NCI-H2107 treated with DMSO at 0.1 percent for 48 hours (cell line): ENCODE results near the gene DNAH9.

Source experiments
- DNase-seq: peaks from one replicate; lab custom pipeline; 2025; ENCODE audit not compliant: unreplicated experiment; lab: John Stamatoyannopoulos, UW

Gene DNAH9

DNA sequence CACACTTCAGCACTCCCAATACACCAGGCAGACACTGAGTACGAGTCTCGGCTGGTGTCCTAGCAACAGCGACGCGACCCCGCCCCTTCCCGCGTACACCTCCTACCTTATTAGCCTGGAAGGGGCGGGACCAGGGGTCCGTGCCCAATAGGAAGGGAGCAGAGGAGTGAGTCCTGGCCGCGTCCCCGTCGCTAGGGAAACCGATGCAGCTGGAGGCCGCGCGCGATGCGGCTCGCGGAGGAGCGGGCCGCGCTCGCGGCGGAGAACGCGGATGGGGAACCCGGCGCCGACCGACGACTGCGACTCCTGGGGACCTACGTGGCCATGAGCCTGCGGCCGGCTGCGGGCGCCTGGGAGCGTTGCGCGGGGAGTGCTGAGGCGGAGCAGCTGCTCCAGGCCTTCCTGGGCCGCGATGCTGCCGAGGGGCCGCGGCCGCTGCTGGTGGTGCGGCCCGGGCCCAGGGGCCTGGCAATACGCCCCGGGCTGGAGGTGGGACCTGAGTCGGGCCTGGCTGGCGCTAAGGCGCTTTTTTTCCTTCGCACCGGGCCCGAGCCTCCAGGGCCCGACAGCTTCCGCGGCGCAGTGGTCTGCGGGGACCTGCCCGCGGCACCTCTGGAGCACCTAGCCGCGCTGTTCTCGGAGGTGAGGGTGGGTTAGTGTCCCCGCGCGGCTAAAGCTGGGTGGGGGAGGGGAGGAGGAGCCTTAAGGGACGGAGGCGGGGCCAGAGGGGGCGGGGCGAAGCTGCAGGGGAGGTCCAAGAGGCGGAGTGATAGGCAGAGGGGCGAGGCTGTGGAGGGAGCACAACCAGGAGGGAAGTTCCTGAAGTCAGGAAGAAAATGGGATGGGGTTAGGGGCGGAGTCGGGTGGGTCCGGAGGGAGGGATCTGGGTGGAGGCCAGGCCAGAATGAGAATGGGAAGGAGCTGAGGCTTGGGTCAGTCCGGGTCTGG lies at the start of gene DNAH9:
DNAH9 (plus strand) TSS at position 197 of the 948 bp plus-strand sequence; CDS start at position 226, 29 bp downstream.
- DNase-seq, result no peak

GRCh38 chr17:11550431-11550830 lies 47.8 kb upstream of the DNAH9 start:
- DNase-seq, result no peak

DNA sequence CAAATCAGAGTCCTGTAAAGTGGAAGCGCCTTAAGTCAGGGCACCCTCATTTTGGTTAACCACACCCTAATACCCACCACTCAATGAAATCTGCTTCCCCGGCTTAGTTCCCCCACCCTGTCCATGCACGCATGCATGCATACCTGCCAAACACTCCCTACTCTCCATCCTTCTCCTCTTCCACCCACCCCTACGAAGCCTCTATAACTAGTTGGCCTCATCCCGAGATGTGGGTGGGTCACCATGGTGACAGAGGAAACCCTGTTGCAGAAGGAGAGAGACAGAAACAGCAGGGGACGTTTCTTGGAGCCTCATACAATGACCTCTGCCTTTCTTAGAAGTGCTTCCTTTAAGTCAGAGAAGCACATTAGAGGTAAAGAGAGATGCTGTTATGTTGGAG lies 46.8 kb upstream of the DNAH9 start:
- DNase-seq, result no peak

GRCh38 chr17:11553135-11553534 lies 45.1 kb upstream of the DNAH9 start:
- DNase-seq, result no peak

DNA sequence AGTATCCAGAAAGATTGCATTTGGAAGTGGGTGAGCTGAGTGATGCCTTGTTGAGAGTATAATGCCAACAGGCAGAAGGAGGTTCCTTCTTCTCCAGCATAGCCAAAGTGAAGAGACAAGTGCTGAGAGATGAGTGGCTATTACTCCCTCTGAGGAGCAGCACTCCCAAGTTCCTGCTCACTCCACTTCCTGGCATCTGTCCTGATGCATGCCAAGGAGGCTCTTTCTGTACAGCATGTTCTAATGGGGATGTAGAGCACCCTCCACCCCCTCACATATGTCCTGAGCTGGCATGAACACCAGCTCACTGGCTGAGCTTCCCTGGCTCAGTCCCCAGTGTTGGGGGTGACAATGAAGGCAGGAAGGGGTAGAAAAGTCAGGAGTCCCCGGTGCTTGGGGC lies 44.2 kb upstream of the DNAH9 start:
- DNase-seq, result no peak

- DNase-seq, result no peak
These were observed 43.7 kb upstream of the DNAH9 start for GRCh38 chr17:11554542-11554941.

DNA sequence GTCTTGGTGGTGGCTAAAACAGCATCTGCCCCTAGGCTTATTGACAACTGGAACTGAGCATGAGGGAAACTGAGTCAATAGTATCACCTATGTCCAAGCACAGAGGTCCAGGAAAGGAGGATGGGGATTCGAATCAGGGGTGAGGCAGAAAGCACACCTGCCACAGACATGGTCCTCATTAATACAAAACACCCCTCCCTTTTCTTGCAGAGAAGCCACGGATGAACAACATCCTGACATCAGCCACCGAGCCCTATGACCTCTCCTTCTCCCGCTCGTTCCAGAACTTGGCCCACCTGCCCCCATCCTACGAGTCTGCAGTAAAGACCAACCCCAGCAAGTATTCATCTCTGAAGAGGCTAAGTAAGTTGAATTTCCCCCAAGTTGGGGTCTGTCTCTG lies 42.7 kb upstream of the DNAH9 start:
- DNase-seq, result no peak

DNA sequence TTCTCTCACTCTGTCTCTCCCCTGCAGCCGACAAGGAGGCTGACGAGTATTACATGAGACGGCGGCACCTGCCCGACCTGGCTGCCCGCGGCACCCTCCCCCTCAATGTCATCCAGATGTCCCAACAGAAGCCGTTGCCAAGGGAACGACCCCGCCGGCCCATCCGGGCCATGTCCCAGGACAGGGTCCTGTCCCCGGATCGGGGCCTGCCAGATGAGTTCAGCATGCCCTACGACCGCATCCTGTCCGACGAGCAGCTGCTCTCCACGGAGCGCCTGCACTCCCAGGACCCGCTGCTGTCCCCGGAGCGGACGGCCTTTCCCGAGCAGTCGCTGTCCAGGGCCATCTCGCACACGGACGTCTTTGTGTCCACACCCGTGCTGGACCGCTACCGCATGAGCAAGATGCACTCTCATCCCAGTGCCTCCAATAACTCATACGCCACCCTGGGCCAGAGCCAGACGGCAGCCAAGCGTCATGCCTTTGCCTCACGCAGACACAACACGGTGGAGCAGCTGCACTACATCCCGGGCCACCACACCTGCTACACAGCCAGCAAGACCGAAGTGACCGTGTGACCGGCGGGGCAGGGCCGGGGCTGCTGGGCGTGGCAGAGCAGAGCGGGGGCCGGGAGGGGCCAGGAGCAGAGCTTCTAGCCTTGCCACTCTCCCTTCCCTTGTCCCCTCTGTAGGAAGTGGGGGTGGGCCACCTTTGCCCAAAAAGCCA lies 40.4 kb upstream of the DNAH9 start:
- DNase-seq, result no peak

DNA sequence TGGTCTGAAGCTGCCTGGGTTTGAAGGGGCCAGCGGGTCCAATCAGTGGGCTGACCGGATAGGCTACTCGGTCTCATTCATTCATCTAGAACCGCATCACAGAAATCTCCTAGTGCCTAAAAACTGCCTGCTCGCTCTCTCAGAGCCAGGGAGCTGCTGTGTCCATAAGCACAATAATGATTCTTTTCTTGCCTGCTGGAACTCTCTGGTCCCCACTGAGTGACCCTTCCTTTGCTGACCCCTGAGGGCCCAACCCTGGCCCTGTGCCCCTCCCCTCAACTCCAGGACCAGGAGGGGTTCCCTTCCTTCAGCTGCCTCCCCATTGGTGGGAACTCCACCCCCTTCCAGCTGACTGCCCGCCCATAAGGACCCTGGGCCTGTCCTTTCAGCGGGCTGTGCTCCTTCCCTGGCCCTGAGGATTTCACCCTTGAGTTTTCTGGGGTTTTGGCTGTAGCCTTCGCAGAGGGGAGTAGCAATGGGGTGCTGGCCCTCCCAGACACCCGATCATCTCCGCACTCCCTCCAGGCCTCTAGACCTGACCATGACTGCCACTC lies 39.5 kb upstream of the DNAH9 start:
- no peak for DNase-seq

- no peak for DNase-seq
These were observed 38.7 kb upstream of the DNAH9 start for GRCh38 chr17:11559601-11560000.

DNA sequence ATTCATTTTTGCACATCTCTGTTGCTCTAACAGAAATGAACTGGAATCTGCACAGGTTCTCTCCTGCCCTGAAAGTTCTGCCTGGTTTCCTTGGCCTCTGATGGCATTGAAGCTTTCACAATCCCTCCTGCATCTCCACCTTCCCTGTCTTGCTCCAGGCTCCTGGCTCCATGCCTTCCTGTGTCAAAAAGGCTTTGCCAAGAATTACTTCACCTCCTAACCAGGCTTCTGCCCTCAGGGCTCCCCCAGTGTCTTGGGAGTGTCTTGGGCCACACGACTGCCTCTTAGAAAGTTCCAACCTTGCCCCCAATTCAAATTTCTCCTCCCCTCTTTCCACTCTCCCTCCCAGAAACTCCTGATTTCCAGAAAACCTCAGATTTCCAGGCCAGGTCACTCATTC lies 37.0 kb upstream of the DNAH9 start:
- no peak for DNase-seq

DNA sequence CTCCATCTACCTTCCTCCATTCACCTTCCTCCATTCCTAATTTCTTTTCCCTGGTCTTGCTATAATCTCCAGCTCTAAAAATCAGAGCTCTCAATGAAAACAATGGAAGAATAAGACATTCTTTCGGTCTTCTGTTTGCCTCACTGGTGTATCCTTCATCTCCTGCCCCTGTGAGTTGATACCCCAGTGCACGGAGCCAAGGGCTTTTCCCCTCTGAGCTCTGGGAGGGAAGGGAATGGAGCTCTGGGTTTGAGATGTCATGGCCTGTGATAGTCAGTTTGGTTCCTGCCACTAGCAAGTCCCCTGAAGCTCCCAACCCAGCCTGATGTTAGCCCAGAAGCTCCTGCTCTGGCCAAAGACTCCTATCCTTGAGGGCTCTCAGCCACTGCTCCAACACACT lies 36.6 kb upstream of the DNAH9 start:
- DNase-seq, result no peak

GRCh38 chr17:11564589-11565380 lies 33.5 kb upstream of the DNAH9 start:
- DNase-seq, result no peak

DNA sequence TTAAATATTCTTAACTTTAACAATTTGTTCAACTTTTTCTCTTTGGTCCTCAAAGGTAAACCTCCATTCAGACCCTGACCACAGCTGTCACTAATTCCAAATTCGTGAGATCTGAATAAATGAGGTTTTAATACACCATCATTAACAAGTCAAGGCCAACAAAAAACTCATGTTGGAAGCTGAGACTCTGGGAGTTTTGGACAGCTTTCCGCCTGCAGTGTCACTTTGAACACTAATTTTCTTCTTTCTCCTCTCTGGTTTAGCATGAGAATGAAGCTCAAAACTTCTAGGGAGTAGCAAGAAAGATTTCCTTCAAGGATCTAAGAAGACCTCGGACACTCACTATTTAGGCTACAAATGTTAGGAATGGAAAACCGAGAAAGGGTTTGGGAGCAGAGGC lies 32.7 kb upstream of the DNAH9 start:
- DNase-seq, result no peak

GRCh38 chr17:11578998-11579397 lies 19.3 kb upstream of the DNAH9 start:
- no peak for DNase-seq

DNA sequence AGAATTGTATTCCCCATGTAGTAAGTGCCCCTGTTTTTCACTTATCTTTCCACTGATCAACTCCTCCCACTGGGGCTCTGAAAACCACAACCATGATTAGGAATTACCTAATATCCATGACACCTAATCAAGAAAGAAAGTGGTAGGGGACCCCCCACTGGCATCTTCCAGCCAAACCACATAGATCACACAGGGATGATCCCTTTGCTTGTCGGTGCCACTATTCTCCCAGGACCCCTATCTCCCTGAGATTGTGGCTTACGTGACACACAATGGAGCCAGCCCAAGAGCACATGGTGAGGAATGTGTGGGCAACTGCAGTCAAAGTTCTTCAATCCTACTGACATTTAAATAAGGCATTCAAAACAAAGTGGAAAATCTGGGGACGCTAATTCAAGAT lies 17.6 kb upstream of the DNAH9 start:
- no peak for DNase-seq

DNA sequence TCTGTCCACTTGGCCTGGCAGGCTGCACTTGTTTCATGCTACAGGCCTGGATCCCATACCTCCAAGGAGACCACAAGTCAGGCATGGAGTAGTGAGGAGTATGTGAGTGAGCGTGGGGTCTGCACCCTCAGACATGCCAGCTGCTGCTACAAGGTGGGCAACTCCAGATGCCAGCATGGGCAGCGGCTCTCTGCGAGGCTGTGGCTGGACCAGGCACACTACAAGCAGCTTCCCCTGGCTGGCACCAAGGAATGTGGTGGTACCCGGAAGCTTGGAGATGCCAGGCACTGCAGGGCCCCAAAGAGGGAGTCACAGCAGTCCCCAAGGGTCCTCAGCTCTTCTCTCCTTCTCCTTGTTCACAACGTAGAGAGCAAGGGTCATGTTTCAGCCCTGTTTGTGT lies 16.1 kb upstream of the DNAH9 start:
- no peak for DNase-seq

DNA sequence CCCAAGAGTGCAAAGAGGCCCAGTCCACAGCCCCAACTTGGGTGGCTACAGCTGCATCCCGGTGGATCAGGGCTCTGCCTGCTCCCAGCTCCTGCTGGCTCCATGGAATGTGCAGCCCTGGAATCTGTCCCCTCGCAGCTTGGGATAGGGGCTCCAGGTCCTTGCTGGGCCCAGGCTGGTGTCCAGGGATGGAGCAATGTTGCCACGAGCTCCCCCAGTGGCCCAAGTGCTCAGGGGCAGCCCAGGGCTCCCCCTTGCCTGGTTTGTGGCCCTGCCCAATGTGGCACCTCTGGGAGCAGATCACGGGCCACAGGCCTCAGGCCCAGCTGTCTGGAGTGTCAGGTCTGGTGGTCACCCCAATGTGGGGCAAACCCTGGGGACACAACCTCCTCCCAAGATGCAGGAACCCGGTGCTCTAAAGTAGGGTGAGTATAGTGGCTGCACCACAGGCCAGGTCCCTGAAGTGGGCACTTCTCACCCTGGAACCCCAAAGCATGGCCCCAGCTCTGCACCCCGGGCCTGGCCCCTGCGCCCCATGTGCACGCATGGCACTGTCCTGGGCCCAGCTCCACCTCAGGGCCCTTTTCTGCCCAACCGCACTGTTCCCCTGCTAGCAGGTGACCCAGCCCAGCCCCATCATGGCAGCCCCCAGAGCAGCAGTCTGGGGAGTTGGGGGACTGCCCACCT lies 14.8 kb upstream of the DNAH9 start:
- no peak for DNase-seq

DNA sequence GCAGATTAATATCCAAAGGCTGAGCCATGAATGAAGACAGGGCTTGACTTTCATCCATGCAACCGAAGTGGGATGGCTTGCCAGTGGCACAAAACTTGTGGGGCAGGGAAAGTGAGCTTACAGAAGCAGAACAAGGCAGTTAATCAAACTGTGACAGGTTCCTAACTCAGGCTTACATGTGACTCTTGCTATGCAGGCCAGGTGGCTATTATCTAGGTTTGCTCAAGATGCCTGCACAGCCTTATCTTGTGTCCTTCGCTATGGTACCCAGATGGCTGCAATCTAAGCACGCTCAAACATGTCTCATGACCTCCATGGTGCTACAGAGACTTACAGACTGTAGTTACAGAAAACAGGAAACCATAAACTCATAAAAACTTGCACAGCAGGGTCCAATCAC lies 8.6 kb upstream of the DNAH9 start:
- no peak for DNase-seq

- no peak for DNase-seq
These were observed 3.4 kb downstream of the DNAH9 start for GRCh38 chr17:11601661-11602060.

- DNase-seq, result no peak
These were observed 10.1 kb downstream of the DNAH9 start for GRCh38 chr17:11608396-11608795.
